ENCODE results near the gene ANKRD65.

Gene ANKRD65

GRCh38 chr1:1406101-1406820 lies 14.8 kb downstream of the ANKRD65 start:
- TF ChIP-seq CTCF (IDR thresholded peaks at IDR 0.05) = no peak

GRCh38 chr1:1403653-1404052 lies 17.4 kb downstream of the ANKRD65 start:
- TF ChIP-seq CTCF (IDR thresholded peaks at IDR 0.05) = no peak

GRCh38 chr1:1402072-1402900 lies 18.8 kb downstream of the ANKRD65 start:
- peak; percentile 80 for TF ChIP-seq CTCF (IDR thresholded peaks at IDR 0.05)

- TF ChIP-seq CTCF (IDR thresholded peaks at IDR 0.05) = no peak
Observed at GRCh38 chr1:1401457-1402010, 19.5 kb downstream of the ANKRD65 start.

GRCh38 chr1:1400576-1401456 lies 20.3 kb downstream of the ANKRD65 start:
- TF ChIP-seq CTCF (IDR thresholded peaks at IDR 0.05) = no peak

- TF ChIP-seq CTCF (IDR thresholded peaks at IDR 0.05) = no peak
Observed at GRCh38 chr1:1399872-1400575, 21.1 kb downstream of the ANKRD65 start.

All from LNCAP (cell line).